22Rv1 (cell line): ENCODE data around the gene FIG4.
A peak's percentile ranks its signal among the peaks of the same experiment; 100 is the strongest.
"Not testable (repeated sequence)": the region's sequence is repeated elsewhere in the genome, so short reads cannot be mapped to it uniquely, and the experiment has no call there.

Experiments used
- H3K27ac ChIP-seq: fragments of 450-650 bp; 2 replicates; pipeline ENCODE4 v1.5.1; 2017
- CTCF ChIP-seq: fragments of 450-650 bp; IDR thresholded peaks from 2 replicates; pipeline ENCODE4 v1.5.1; 2017; ENCODE audit warnings: mild to moderate bottlenecking
- ZFX ChIP-seq: fragments of 450-650 bp; IDR thresholded peaks from 2 replicates; pipeline ENCODE4 v1.6.1; 2017; ENCODE audit warnings: antibody characterized with exemption, borderline replicate concordance

Gene FIG4

GRCh38 chr6:109701774-109702173 lies 10.7 kb downstream of the FIG4 start:
- H3K27ac ChIP-seq, result no peak overlapping the region

GRCh38 chr6:109702791-109703190 lies 11.7 kb downstream of the FIG4 start:
- TF ChIP-seq CTCF (no peak), ZFX (no peak)
- H3K27ac ChIP-seq, result no peak overlapping the region

More at GRCh38 chr6:109701774-109702173, 10.7 kb downstream of the FIG4 start:
- TF ChIP-seq CTCF (no peak), ZFX (no peak)

- peak; percentile 98 for TF ChIP-seq CTCF
- TF ChIP-seq ZFX, result no peak
- no peak overlapping the region for H3K27ac ChIP-seq
These were observed 14.2 kb downstream of the FIG4 start for GRCh38 chr6:109705258-109705657.

- TF ChIP-seq CTCF (no peak), ZFX (no peak)
- no peak overlapping the region for H3K27ac ChIP-seq
These were observed 15.4 kb downstream of the FIG4 start for GRCh38 chr6:109706513-109706912.

- H3K27ac ChIP-seq, result not testable (repeated sequence)
These were observed 17.0 kb downstream of the FIG4 start for GRCh38 chr6:109708099-109708498.

GRCh38 chr6:109713097-109713496 lies 22.0 kb downstream of the FIG4 start:
- no peak overlapping the region for H3K27ac ChIP-seq
- TF ChIP-seq CTCF (no peak), ZFX (no peak)

GRCh38 chr6:109714166-109714565 lies 23.1 kb downstream of the FIG4 start:
- no peak for TF ChIP-seq ZFX
- no peak for TF ChIP-seq CTCF
- no peak overlapping the region for H3K27ac ChIP-seq

GRCh38 chr6:109714611-109715010 lies 23.5 kb downstream of the FIG4 start:
- TF ChIP-seq ZFX (no peak), CTCF (no peak)
- no peak overlapping the region for H3K27ac ChIP-seq
